Ovary (tissue), 3 donors: Measurements from ENCODE around the gene MICALL2.

Source experiments
- EP300 ChIP-seq: sonication (generic); formaldehyde crosslinking; IDR thresholded peaks from one replicate; pipeline ENCODE4 v1.6.1; 2017; ENCODE audit warnings: antibody characterized with exemption
- TF ChIP-seq, protein P1 (sequence below), 3 donors: fragments of 450-650 bp in 2 of 3; fragments of 200-600 bp in 1 of 3; IDR thresholded peaks; one replicate each; pipeline versions ENCODE4 v1.5.1 to v1.8.0; 2016 to 2022; ENCODE audit warnings: antibody characterized with exemption in 3 of 3, mild to moderate bottlenecking in 1 of 3
- donor health status: DM: no; HTN: no; CAD: no.

DNA sequence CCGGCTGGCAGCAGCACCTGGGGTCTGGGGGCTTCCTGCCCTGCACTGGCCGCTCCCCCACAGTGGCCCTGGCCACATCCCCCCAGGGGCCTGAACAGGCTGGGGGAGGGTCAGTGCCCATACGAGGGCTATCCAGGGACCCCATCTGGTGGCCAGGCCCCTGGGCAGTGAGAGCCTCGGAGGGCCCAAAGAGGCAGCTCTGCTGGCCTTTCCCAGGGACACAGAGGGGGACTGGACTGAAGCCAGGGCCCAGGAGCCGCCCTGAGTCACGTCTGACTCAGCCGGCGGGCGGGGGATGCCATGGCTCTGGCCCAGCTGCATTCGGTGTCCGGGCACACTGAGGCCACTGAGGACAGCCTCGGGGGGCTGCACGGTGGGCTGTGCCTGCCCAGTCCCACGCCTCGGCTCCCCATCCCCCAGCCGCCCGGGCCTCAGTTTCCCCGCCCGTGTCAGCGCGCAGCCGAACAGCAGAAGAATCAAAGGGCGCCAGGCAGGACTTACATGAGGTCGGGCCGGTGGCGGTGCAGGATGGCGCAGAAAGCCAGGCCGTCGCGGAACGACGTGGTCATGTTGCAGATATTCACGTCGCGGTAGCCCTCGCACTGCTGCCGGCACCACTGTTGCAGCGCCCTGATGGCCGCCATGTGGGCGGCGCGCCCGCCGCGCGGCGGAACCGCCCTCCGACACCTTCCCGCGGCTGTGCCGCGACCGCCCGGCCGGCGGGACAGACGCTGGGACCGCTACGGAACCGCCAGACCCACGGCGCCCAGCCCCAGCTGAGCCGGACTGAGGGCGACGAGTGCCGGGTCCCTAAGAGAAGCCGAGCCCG lies at the start of gene MICALL2:
- TF ChIP-seq, protein P1, sequence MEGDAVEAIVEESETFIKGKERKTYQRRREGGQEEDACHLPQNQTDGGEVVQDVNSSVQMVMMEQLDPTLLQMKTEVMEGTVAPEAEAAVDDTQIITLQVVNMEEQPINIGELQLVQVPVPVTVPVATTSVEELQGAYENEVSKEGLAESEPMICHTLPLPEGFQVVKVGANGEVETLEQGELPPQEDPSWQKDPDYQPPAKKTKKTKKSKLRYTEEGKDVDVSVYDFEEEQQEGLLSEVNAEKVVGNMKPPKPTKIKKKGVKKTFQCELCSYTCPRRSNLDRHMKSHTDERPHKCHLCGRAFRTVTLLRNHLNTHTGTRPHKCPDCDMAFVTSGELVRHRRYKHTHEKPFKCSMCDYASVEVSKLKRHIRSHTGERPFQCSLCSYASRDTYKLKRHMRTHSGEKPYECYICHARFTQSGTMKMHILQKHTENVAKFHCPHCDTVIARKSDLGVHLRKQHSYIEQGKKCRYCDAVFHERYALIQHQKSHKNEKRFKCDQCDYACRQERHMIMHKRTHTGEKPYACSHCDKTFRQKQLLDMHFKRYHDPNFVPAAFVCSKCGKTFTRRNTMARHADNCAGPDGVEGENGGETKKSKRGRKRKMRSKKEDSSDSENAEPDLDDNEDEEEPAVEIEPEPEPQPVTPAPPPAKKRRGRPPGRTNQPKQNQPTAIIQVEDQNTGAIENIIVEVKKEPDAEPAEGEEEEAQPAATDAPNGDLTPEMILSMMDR (IDR thresholded peaks at IDR 0.05): no peak
- no peak for TF ChIP-seq EP300
